ENCODE data around the gene SIK3.
"Not testable (repeated sequence)": the region's sequence is repeated elsewhere in the genome, so short reads cannot be mapped to it uniquely, and the experiment has no call there.

The SIK3 gene

DNA sequence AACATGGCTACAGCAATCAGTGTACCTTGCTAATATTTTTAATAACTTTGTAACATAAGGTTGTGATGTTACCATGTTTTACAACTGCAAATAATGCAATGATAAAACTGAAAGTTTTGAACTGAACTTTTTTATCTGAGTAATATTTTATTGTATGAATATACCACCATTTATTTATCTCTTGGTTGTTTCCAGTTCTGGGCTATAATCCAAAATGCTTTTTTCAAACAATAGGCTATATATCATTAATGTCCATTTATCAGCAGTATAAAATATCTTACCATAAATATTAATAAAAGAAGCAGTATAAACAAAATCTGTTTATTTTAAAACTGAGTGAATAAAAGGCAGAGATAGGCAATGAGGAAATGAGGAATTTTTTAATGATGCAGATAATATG is 63.3 kb downstream of the SIK3 start:
- TF ChIP-seq, protein P1, sequence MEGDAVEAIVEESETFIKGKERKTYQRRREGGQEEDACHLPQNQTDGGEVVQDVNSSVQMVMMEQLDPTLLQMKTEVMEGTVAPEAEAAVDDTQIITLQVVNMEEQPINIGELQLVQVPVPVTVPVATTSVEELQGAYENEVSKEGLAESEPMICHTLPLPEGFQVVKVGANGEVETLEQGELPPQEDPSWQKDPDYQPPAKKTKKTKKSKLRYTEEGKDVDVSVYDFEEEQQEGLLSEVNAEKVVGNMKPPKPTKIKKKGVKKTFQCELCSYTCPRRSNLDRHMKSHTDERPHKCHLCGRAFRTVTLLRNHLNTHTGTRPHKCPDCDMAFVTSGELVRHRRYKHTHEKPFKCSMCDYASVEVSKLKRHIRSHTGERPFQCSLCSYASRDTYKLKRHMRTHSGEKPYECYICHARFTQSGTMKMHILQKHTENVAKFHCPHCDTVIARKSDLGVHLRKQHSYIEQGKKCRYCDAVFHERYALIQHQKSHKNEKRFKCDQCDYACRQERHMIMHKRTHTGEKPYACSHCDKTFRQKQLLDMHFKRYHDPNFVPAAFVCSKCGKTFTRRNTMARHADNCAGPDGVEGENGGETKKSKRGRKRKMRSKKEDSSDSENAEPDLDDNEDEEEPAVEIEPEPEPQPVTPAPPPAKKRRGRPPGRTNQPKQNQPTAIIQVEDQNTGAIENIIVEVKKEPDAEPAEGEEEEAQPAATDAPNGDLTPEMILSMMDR (IDR thresholded peaks at IDR 0.05; ENCODE audit: low read depth, low read length): no peak
- DNase-seq (ENCODE audit: low read depth, low spot score): no peak
- H3K4me3 ChIP-seq (ENCODE audit: low read depth, low read length): no peak overlapping the region
- in situ Hi-C loops (cut with HindIII; ENCODE audit: low sequenced_read_pairs): no loop called here

DNA sequence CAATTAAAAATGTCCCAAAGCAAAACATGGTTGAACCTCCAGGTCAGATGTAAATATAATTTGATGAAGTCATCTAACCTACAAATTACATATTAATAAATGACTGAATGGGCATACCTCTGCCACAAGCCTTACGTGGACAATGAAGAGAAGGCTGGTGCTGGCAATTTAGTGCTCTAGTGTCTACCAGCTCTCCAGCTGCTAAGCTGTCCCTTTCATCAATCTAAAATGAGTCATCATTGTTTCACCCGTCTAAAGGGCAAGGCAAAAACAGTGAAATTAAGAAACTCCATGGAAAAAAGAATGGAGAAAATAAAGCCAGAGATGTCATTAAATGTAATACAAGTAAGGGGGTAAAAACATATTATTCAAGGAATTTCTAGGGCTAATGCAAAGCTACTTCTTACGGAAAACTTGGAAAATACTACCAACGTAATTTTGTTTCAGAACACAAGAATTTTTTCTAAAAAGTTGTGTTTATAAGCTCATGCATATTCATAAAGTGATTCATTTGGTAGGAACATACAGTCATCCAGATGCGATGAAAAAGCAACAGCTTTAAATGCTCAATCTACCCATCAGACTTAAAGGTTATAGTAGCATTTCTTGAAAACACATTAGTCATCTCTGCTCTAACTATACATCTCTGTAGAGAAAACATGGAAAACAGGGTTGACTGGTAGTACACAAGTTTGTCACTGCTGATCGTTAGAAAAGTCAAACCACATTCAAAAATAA is 71.5 kb downstream of the SIK3 start:
- TF ChIP-seq, protein P1 (IDR thresholded peaks at IDR 0.05; ENCODE audit: low read depth, low read length): no peak
- in situ Hi-C loops (cut with HindIII; ENCODE audit: low sequenced_read_pairs): no loop called here
- no peak overlapping the region for H3K4me3 ChIP-seq (ENCODE audit: low read depth, low read length)
- DNase-seq (ENCODE audit: low read depth, low spot score): peak; percentile 71

DNA sequence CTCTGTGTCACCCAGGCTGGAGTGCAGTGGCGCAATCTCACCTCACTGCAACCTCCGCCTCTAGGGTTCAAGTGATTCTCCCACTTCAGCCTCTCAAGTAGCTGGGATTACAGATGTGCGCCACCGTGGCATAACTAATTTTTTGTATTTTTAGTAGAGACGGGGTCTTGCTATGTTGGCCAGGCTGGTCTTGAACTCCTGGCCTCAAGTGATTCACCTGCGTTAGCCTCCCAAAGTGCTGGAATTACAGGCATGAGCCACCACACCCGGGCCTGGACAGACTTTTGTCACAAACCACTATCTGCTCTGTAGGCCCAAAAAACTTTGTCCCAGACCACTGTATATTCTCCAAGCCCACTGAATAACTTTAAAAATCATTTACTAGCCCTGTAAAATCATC is 74.5 kb downstream of the SIK3 start:
- H3K4me3 ChIP-seq (ENCODE audit: low read depth, low read length); DNase-seq (ENCODE audit: low read depth, low spot score); in situ Hi-C loops (cut with HindIII; ENCODE audit: low sequenced_read_pairs): not testable (repeated sequence)

DNA sequence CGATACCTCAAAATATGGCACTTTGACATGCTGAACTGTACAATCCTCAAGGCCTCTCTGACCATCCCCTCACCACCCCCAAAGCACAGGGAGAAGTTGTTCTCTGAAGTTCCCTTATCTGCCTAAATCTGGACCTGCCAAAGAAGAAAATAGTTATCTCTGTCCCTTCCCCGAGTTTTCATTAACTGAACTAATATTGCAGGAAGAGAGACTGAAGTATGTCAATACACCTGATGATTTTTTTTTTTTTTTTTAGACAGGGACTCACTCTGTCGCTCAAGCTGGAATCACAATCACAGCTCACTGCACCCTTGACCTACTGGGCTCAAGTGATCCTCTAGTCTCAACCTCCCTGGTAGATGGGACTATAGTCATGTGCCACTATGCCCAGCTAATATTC is 75.0 kb downstream of the SIK3 start:
- TF ChIP-seq, protein P1 (IDR thresholded peaks at IDR 0.05; ENCODE audit: low read depth, low read length): no peak
- in situ Hi-C loops (cut with HindIII; ENCODE audit: low sequenced_read_pairs): no loop called here
- H3K4me3 ChIP-seq (ENCODE audit: low read depth, low read length): no peak overlapping the region
- no peak for DNase-seq (ENCODE audit: low read depth, low spot score)

DNA sequence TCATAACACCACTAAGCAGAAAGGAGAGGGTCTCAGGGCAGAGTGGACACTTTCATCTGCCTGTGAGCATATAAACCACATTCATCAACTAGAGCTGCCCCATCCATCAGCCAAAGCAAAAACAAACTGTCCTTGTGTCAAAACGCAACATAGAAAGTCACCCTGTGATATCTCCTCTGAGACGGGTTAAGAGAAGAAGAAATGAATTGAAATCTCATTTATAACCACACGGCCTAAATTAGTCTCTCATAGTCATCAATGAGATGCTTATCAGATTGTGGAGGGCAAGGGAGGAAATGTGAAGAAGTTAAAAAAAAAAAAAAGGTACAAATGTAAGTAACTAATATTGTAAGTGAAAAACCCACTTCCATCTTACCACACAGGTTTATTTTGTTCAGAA is 75.7 kb downstream of the SIK3 start:
- no peak for DNase-seq (ENCODE audit: low read depth, low spot score)

DNA sequence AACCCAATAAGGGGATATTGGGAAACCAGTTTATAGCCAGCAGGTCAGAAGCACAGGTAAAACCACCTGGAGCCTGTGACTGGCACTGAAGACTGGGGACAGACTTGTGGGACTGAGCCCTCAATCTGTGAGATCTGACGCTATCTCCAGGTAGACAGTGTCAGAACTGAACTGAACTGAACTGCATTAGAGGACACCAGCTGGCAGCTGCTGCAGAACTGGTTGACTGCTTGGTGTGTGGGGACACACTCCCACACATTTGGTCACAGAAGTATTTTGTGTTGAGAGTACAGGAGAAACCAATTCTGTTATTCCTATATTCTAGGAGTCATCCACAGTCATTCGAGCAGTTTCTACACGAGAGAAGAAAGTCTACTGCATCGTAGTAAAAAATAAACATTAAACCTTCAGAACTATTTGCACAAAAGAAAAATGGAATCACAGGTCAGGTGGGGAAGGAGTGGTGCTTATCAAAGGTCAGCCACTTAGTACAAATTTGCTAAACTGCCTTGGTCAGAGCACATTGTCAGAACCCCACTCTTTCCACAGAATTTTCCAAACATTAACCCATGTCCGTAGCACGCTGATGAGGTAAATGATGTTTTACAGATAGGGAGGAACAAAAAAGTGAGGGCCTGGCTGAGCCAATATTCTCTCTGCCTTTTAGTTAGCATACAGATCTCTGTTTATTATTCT is 77.2 kb downstream of the SIK3 start:
- no peak for DNase-seq (ENCODE audit: low read depth, low spot score)
- TF ChIP-seq, protein P1 (IDR thresholded peaks at IDR 0.05; ENCODE audit: low read depth, low read length): no peak
- in situ Hi-C loops (cut with HindIII; ENCODE audit: low sequenced_read_pairs): no loop called here
- no peak overlapping the region for H3K4me3 ChIP-seq (ENCODE audit: low read depth, low read length)

More for the DNA sequence above, 75.7 kb downstream of the SIK3 start:
- H3K4me3 ChIP-seq (ENCODE audit: low read depth, low read length): no peak overlapping the region
- TF ChIP-seq, protein P1 (IDR thresholded peaks at IDR 0.05; ENCODE audit: low read depth, low read length): no peak
- in situ Hi-C loops (cut with HindIII; ENCODE audit: low sequenced_read_pairs): no loop called here

DNA sequence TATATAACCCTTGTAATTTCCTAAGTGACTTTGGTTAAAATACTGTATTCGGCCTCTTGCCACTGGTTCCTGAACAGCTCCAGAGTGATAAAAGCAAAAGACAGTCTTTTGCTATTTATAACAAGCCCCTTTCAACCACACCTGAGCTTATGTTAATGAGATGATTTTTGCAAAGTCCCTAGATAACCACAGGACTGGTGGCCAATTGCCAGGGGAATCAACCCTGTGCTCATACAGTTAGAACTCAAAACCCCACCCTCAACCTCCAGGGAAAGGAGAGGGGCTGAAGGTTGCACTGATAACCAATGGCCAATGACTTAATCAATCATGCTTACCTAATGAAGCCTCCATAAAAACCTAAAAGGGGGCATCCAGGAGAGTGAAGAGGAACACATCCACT is 77.9 kb downstream of the SIK3 start:
- TF ChIP-seq, protein P1 (IDR thresholded peaks at IDR 0.05; ENCODE audit: low read depth, low read length): no peak
- no peak for DNase-seq (ENCODE audit: low read depth, low spot score)
- in situ Hi-C loops (cut with HindIII; ENCODE audit: low sequenced_read_pairs): no loop called here
- no peak overlapping the region for H3K4me3 ChIP-seq (ENCODE audit: low read depth, low read length)
